Esophagus squamous epithelium (tissue), 4 donors: ENCODE results near the gene DCTN1.

Source experiments
- CTCF ChIP-seq, 6 experiments: fragments of 450-650 bp in 4 of 6; fragments of 200-600 bp in 2 of 6; sonication (generic) in 2 of 6; IDR thresholded peaks; one replicate each; pipeline ENCODE4 v1.5.1; 2016 to 2019; ENCODE audit warnings: antibody characterized with exemption in 6 of 6, mild to moderate bottlenecking in 4 of 6, moderate library complexity in 4 of 6
- POLR2A ChIP-seq, 4 donors: fragments of 450-650 bp; IDR thresholded peaks; one replicate each; pipeline ENCODE4 v1.6.1; 2017; ENCODE audit warnings: antibody characterized with exemption in 4 of 4, mild to moderate bottlenecking in 4 of 4, moderate library complexity in 3 of 4

- no peak for TF ChIP-seq CTCF (IDR thresholded peaks at IDR 0.05)
- TF ChIP-seq POLR2A (IDR thresholded peaks at IDR 0.05), result no peak
Measured at GRCh38 chr2:74426181-74426758, 46.2 kb upstream of the DCTN1 start.
